HFFc6 (cell line): ENCODE results near the gene PLEKHA4. TPM values are rescaled to one million over a fixed set of nuclear protein-coding genes. Genes with fewer than 3 reads are reported as not detected.
"Not testable (repeated sequence)": the region's sequence is repeated elsewhere in the genome, so short reads cannot be mapped to it uniquely, and the experiment has no call there.

Source experiments
- DNase-seq: peaks from one replicate; pipeline ENCODE4 v3.0.0-alpha.2; 2018
- H3K27ac Mint-ChIP-seq: 2 replicates; pipeline ENCODE4 v1.8.0; 2020; ENCODE audit warnings: mild to moderate bottlenecking, mixed read lengths
- H3K27me3 Mint-ChIP-seq: 2 replicates; pipeline ENCODE4 v1.8.0; 2021; ENCODE audit warnings: mild to moderate bottlenecking, moderate library complexity, mixed read lengths; ENCODE audit not compliant: insufficient read depth
- H3K36me3 Mint-ChIP-seq: 2 replicates; pipeline ENCODE4 v1.8.0; 2021; ENCODE audit warnings: low read depth, mixed read lengths
- H3K4me1 Mint-ChIP-seq: 2 replicates; pipeline ENCODE4 v1.8.0; 2020; ENCODE audit warnings: low read depth, mixed read lengths
- H3K4me3 Mint-ChIP-seq: 2 replicates; pipeline ENCODE4 v1.8.0; 2020; ENCODE audit warnings: mild to moderate bottlenecking, moderate library complexity, mixed read lengths
- H3K9me3 Mint-ChIP-seq: 2 replicates; pipeline ENCODE4 v1.8.0; 2020; ENCODE audit warnings: mild to moderate bottlenecking, mixed read lengths
- total RNA-seq, 6 experiments: library from RNA; stranded (reverse); fragmentation: NEBNext Ultra II Directional; extraction: Animal tissue kit (Norgen Biotek cat#: 25700); gene quantifications; 2 replicates in 1 of 6; 3 replicates in 5 of 6; pipeline ENCODE4 v1.2.3, GENCODE V29; 2021
- TF ChIP-seq, protein P1 (sequence below): fragments of 200-600 bp; sonication (generic); IDR thresholded peaks from 2 replicates; pipeline ENCODE4 v1.5.0; 2021; ENCODE audit warnings: antibody characterized with exemption, mild to moderate bottlenecking

PLEKHA4 gene
- total RNA-seq, 6 experiments from 2014 or later = 7.7 to 15.1 (median 13.2) TPM

- Mint-ChIP-seq H3K27ac (0 out of 2 replicates have a peak overlapping the region, but pooled peaks have one; percentile 16), H3K36me3 (peaks cover 29% of the 10 kb centered on the region), H3K4me3 (no peak overlapping the region), H3K4me1 (no peaks in the 10 kb centered on the region), H3K9me3 (no peaks in the 10 kb centered on the region), H3K27me3 (no peaks in the 10 kb centered on the region; the same call in 1 of the 2 replicates)
- TF ChIP-seq, protein P1, sequence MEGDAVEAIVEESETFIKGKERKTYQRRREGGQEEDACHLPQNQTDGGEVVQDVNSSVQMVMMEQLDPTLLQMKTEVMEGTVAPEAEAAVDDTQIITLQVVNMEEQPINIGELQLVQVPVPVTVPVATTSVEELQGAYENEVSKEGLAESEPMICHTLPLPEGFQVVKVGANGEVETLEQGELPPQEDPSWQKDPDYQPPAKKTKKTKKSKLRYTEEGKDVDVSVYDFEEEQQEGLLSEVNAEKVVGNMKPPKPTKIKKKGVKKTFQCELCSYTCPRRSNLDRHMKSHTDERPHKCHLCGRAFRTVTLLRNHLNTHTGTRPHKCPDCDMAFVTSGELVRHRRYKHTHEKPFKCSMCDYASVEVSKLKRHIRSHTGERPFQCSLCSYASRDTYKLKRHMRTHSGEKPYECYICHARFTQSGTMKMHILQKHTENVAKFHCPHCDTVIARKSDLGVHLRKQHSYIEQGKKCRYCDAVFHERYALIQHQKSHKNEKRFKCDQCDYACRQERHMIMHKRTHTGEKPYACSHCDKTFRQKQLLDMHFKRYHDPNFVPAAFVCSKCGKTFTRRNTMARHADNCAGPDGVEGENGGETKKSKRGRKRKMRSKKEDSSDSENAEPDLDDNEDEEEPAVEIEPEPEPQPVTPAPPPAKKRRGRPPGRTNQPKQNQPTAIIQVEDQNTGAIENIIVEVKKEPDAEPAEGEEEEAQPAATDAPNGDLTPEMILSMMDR = no peak
- no peak for DNase-seq
These were observed 44.9 kb upstream of the PLEKHA4 start for GRCh38 chr19:48913114-48913889.

GRCh38 chr19:48910803-48911202, 42.4 kb upstream of the PLEKHA4 start:
- Mint-ChIP-seq H3K4me1 (no peaks in the 10 kb centered on the region), H3K9me3 (no peaks in the 10 kb centered on the region), H3K36me3 (peaks cover 28% of the 10 kb centered on the region), H3K4me3 (no peak overlapping the region), H3K27me3 (no peaks in the 10 kb centered on the region; the same call in 1 of the 2 replicates), H3K27ac (no peak overlapping the region)
- TF ChIP-seq, protein P1 = no peak
- DNase-seq = no peak

DNA sequence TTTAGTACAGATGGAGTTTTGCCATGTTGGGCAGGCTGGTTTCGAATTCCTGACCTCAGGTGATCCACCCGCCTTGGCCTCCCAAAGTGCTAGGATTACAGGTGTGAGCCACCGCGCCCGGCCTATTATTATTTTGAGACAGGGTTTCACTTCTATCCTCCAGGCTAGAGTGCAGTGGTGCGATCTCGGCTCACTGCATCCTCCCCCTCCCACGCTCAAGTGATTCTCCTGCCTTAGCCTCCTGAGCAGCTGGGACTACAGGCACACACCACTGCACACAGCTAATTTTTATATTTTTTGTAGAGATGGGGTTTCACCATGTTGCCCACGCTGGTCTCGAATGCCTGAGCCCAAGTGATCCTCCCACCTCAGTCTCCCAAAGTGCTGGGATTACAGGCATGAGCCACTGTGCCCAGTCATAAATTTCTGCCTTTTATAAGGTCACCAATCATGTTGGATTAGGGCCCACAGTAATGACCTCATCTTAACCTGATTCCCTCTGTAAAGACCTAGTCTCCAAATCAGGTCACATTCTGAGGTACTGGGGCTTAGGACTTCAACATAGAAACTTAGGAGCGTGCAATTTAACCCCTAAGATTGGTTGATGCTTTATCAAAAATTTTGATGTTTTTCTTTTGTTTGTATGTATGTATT, 41.1 kb upstream of the PLEKHA4 start:
- DNase-seq, H3K9me3 Mint-ChIP-seq, H3K27me3 Mint-ChIP-seq, H3K27ac Mint-ChIP-seq, H3K4me1 Mint-ChIP-seq, H3K4me3 Mint-ChIP-seq: not testable (repeated sequence)
- H3K36me3 Mint-ChIP-seq = peaks cover 33% of the 10 kb centered on the region

DNA sequence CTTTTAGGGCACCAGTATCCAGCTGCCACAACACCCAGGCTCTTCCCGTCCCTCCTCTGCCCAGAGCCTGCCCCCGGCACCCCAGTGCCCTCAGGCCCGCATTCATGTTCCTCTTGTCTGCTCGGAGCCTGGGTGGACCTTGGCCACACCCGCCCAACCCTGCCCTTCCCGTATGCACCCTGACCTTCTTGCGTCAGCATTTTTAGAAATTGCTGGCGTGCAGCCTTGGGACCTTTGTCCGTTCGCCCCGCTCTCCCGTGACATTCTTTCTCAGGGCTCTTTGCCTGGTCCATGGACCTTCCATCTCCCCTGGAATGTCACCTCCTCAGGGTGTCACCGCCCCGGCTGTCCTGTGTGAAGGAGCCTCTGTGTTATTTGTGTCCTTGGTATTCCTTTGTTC, 39.3 kb upstream of the PLEKHA4 start:
- Mint-ChIP-seq H3K4me1 (no peaks in the 10 kb centered on the region), H3K4me3 (no peak overlapping the region), H3K27ac (no peak overlapping the region), H3K36me3 (peaks cover 25% of the 10 kb centered on the region), H3K9me3 (no peaks in the 10 kb centered on the region), H3K27me3 (no peaks in the 10 kb centered on the region; the same call in 1 of the 2 replicates)
- no peak for DNase-seq
- TF ChIP-seq, protein P1 = no peak

DNA sequence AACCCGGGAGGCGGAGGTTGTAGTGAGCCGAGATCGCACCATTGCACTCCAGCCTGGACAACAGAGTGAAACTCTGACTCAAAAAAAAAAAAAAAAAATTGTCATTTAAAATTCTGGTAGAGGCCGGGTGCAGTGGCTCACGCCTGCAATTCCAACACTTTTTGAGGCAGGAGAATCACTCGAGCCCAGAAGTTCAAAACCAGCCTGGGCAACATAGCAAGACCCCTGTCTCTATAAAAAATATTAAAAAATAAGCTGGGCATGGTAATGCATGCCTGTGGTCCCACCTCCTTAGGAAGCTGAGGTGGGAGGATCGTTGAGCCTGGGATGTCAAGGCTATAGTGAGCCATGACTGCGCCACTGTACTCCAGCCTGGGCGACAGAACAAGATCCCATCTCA, 37.9 kb upstream of the PLEKHA4 start:
- peaks cover 29% of the 10 kb centered on the region; the same call in 1 of the 2 replicates for H3K36me3 Mint-ChIP-seq
- no peak for DNase-seq

More for the DNA sequence above, 37.9 kb upstream of the PLEKHA4 start:
- TF ChIP-seq, protein P1 = no peak
- Mint-ChIP-seq H3K27ac (no peak overlapping the region), H3K4me1 (peaks cover 1% of the 10 kb centered on the region), H3K9me3 (no peaks in the 10 kb centered on the region), H3K27me3 (no peaks in the 10 kb centered on the region; the same call in 1 of the 2 replicates), H3K4me3 (no peak overlapping the region)
